HFFc6 (cell line): ENCODE data around the gene CDHR4. TPM values are rescaled to one million over a fixed set of nuclear protein-coding genes. Genes with fewer than 3 reads are reported as not detected.
A peak's percentile ranks its signal among the peaks of the same experiment; 100 is the strongest.

Experiments used
- DNase-seq: peaks from one replicate; pipeline ENCODE4 v3.0.0-alpha.2; 2018
- H3K27ac Mint-ChIP-seq: 2 replicates; pipeline ENCODE4 v1.8.0; 2020; ENCODE audit warnings: mild to moderate bottlenecking, mixed read lengths
- H3K27me3 Mint-ChIP-seq: 2 replicates; pipeline ENCODE4 v1.8.0; 2021; ENCODE audit warnings: mild to moderate bottlenecking, moderate library complexity, mixed read lengths; ENCODE audit not compliant: insufficient read depth
- H3K36me3 Mint-ChIP-seq: 2 replicates; pipeline ENCODE4 v1.8.0; 2021; ENCODE audit warnings: low read depth, mixed read lengths
- H3K4me1 Mint-ChIP-seq: 2 replicates; pipeline ENCODE4 v1.8.0; 2020; ENCODE audit warnings: low read depth, mixed read lengths
- H3K4me3 Mint-ChIP-seq: 2 replicates; pipeline ENCODE4 v1.8.0; 2020; ENCODE audit warnings: mild to moderate bottlenecking, moderate library complexity, mixed read lengths
- H3K9me3 Mint-ChIP-seq: 2 replicates; pipeline ENCODE4 v1.8.0; 2020; ENCODE audit warnings: mild to moderate bottlenecking, mixed read lengths
- CTCF ChIP-seq: fragments of 200-600 bp; sonication (generic); IDR thresholded peaks from 2 replicates; pipeline ENCODE4 v1.5.0; 2021; ENCODE audit warnings: antibody characterized with exemption, mild to moderate bottlenecking
- microRNA-seq: library from miRNA; unstranded; fragments of <30 nt; microRNA quantifications from one replicate; pipeline ENCODE4, GENCODE V29; 2019
- total RNA-seq, 6 experiments: library from RNA; stranded (reverse); fragmentation: NEBNext Ultra II Directional; extraction: Animal tissue kit (Norgen Biotek cat#: 25700); gene quantifications; 2 replicates in 1 of 6; 3 replicates in 5 of 6; pipeline ENCODE4 v1.2.3, GENCODE V29; 2021

The CDHR4 gene
- total RNA-seq, 6 experiments from 2014 or later: 0.17 to 0.18 TPM; not detected in 4

- no peak for TF ChIP-seq CTCF
- no peaks in the 10 kb centered on the region; the same call in 1 of the 2 replicates for H3K27me3 Mint-ChIP-seq
- no peaks in the 10 kb centered on the region for H3K9me3 Mint-ChIP-seq
- DNase-seq: peak; percentile 28
- H3K27ac Mint-ChIP-seq: peak overlapping the region; percentile 50
- H3K4me3 Mint-ChIP-seq: no peak overlapping the region
- H3K4me1 Mint-ChIP-seq: peaks cover 37% of the 10 kb centered on the region
- peaks cover 6% of the 10 kb centered on the region; the same call in 1 of the 2 replicates for H3K36me3 Mint-ChIP-seq
Measured at GRCh38 chr3:49747792-49748480, 51.7 kb downstream of the CDHR4 start.

GRCh38 chr3:49745986-49746385 is 53.7 kb downstream of the CDHR4 start:
- no peaks in the 10 kb centered on the region; the same call in 1 of the 2 replicates for H3K27me3 Mint-ChIP-seq
- peak; percentile 13 for DNase-seq
- H3K4me1 Mint-ChIP-seq: peaks cover 37% of the 10 kb centered on the region
- no peaks in the 10 kb centered on the region for H3K9me3 Mint-ChIP-seq
- peak overlapping the region; percentile 57; the same call in 1 of the 2 replicates for H3K27ac Mint-ChIP-seq
- TF ChIP-seq CTCF: no peak
- H3K4me3 Mint-ChIP-seq: no peak overlapping the region
- peaks cover 6% of the 10 kb centered on the region; the same call in 1 of the 2 replicates for H3K36me3 Mint-ChIP-seq

Small RNA genes lying within 50 kb of the gene (microRNA-seq; reads per million reads assigned to microRNA genes)
- gene MIR5193: not detected

Other genes starting within 250 kb of the CDHR4 start
- gene BSN, start 245.4 kb downstream of the CDHR4 start, total RNA-seq: under 1 TPM; 0.02 to 0.14 (median 0.06) TPM
- 100 to 1,000 TPM in 5 of 6 experiments, 10 to 100 TPM in 1; 98.5 to 126 (median 112) TPM for gene APEH, start 125.5 kb downstream of the CDHR4 start, total RNA-seq
- gene MST1, start 110.4 kb downstream of the CDHR4 start, total RNA-seq: 1 to 10 TPM; 3.4 to 7.4 (median 4.8) TPM
- 10 to 100 TPM; 35.3 to 44.2 (median 39.8) TPM for gene RNF123, start 110.3 kb downstream of the CDHR4 start, total RNA-seq
- gene AMIGO3, start 80.2 kb downstream of the CDHR4 start, total RNA-seq: under 1 TPM in 2 of 6 experiments, not detected in 4; 0.43 to 0.61 TPM
- gene GMPPB, start 75.9 kb downstream of the CDHR4 start, total RNA-seq: 10 to 100 TPM; 30.5 to 39.4 (median 34.8) TPM
- gene IP6K1, start 13.3 kb downstream of the CDHR4 start, total RNA-seq: 10 to 100 TPM; 29.8 to 43.7 (median 38.4) TPM
- 1 to 10 TPM; 3.2 to 4.3 (median 3.6) TPM for gene INKA1, start 3.4 kb upstream of the CDHR4 start, total RNA-seq
- 10 to 100 TPM; 11.9 to 32.6 (median 28.3) TPM for gene UBA7, start 14.1 kb upstream of the CDHR4 start, total RNA-seq
- gene TRAIP, start 56.7 kb upstream of the CDHR4 start, total RNA-seq: 1 to 10 TPM; 3.4 to 7.5 (median 6.3) TPM
- gene CAMKV, start 70.0 kb upstream of the CDHR4 start, total RNA-seq: not detected
- gene MST1R, start 104.0 kb upstream of the CDHR4 start, total RNA-seq: 1 to 10 TPM in 1 of 6 experiments, under 1 TPM in 5; 0.34 to 1.1 (median 0.80) TPM
- gene MON1A, start 129.9 kb upstream of the CDHR4 start, total RNA-seq: 10 to 100 TPM; 13.6 to 20.3 (median 15.7) TPM
- gene RBM6, start 140.3 kb upstream of the CDHR4 start, total RNA-seq: 10 to 100 TPM; 32.5 to 41.6 (median 34.5) TPM